Measurements from ENCODE around the gene ZMIZ1.

Gene ZMIZ1

DNA sequence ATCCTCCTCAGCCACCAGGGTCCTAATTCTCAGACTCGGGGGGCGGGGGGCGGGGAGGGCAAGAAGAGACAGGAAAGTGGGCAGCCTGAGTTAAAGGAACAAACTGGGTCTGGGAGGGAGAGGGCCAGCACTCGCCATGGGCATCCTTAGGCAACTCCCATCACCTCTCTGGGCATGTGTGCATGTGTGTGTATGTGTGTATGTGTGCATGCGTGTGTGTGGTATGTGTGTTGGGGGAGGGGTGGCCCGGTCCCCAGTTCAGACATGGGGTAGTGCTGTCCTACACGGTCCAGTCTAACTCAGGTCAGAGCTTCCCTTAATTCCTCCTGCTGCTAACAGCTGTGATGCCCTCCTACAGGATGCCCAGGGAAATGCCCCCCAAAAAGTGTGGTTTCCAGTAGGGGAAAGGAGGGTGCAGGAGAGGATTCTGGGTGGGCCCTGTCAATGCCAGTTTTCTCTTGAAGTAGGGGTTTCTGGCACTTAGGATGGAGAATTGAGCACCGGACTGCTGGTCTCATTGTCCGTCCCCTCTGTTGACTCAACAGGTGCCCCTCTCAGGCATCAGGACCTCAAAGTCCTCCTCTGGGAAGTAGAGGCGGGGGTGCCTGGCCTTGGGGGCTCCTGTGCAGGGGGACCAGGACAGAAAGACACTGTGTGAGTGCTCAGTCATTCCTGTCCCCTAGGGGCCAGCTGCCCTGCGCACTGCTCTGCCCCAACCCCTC is 15.1 kb upstream of the ZMIZ1 start:
- DNase-seq, result no peak

GRCh38 chr10:79054203-79055099 is 14.3 kb upstream of the ZMIZ1 start:
- no peak for DNase-seq

- no peak for DNase-seq
Measured at GRCh38 chr10:79055100-79055782, 13.5 kb upstream of the ZMIZ1 start.

- no peak for DNase-seq
Measured at GRCh38 chr10:79055892-79056291, 12.9 kb upstream of the ZMIZ1 start.

- no peak for DNase-seq
Measured at GRCh38 chr10:79056361-79056735, 12.4 kb upstream of the ZMIZ1 start.

GRCh38 chr10:79056736-79057391 is 11.9 kb upstream of the ZMIZ1 start:
- DNase-seq, result no peak

DNA sequence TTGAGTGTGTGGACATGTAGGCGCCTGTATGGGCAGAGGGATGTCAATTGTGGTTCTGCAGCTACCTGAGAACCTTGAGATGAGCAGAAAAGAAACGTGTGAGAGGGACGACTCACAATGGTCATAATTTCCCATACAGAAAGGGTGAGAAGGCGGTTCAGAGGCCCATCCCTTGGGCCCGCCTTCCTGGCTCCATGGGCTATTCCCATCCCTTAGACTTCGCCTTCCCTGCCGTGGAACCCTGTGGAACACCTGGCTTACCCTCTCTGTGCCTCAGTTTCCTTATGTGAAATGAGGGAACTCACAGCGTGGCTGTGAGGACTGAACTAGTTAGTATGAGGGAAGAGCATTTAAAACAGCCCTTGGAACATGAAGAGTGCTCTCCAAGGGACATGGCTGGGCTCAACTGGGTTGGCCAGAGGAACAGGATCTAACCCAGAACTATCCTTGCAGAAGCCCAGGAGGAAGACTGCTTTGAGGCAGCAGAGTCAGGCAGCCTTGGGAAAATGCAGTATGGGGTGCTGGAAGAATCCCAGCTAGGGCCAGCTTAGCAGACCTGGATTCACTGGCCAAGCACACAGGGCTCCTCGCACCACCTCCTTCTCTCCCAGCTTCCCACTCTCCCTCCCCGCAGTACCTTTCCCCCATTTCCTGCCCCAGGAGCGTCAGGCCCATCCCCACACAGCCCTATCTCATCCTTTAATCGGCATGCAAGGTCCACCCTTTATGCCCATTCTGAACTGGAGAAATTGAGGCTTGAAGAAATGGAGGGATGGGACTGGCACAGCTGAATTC is 11.1 kb upstream of the ZMIZ1 start:
- DNase-seq, result no peak

DNA sequence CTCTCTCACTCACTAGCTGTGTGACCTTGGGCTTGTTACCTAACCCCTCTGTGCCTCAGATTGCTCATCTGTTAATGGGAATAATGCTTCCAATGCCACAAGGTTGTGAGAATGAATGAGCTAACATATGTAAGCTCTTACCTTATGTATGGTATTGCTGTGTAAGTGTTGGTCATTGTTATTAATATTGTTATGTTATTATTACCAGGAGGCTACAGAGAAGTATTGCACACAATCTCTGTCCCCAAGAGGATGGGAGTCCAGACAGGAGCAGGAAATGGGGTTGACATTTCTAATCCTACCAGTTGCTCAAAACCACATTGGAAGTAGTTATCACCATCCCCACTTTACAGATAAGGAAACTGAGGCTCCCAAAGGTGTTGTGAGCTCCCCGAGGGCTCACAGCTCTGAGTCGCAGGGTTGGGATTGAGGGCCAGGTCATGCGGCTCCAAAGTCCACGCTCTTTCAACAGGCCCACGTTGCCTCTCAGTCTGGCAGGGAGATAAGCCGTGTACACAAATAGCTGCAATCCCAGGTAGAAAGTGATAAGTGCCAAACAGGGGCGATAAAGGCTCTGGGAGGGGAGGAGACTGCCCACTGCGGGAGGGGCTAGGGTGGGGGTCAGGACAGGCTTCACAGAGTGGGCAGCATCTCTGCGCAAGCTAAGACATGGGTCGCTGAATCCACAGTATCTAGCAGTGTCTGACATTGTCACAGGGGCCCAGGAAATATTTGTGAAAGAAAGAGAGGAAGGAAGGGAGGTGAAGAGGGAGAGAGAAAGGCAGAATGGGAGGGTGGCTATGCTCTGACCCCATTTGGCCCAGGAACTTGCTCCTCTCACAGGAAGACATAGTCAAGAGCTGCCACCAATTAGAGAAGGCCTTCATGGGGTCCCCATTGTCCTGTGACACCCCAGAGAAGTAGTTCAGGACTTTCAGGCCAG is 9.6 kb upstream of the ZMIZ1 start:
- no peak for DNase-seq

DNA sequence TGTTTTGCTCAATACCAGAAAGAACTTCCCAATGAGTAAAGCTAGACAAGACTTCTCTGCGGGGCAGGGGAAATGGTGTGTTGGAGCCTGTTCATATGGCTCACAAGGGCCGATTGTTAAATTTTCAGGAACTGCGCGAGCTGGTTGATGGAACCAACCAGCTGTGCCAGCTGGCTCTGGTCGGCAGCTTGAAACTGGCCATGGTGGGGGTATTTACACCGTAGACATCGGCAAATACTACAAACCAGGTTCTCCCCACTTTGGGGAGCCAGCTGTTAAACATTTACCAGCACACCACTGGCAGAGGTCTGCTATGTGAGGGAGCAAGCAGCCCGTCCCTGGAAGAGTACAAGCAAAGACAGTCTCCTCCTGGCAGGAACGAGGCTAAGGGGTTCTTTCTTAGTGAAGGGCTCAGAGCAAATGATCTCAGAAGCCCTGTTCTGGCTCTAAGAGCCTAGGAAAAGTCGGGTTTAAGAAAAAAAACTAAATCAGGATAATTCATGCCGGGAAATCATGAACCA is 8.8 kb upstream of the ZMIZ1 start:
- DNase-seq, result no peak

DNA sequence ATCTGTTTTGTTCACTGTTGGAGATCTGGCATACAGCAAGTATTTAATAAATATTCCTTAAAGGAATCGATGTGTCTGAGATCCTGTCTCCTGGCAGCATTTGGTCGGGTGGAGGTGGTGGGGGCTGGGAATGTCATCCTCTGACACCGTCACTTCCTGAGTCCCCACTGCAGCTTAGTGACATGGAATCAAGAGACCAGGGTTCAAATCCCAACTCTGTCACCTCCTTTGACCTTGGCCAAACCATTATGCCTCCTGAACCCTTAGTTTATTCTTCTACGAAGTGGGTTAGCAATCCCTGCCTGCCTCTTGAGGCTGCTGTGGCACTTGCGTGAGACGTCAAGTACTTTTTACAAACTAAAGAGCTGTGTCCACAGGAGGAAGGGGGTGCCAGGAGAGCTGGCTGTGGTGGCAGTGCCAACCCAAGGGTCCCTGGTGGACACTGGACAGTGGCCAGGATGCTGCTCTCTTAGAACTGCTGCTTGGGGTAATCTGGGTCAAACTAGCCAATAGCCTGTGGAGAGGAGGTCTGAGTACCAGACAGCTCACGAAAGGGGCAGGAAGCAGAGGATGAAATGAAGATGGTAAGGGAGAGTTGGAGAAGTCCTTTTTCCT is 8.0 kb upstream of the ZMIZ1 start:
- no peak for DNase-seq

GRCh38 chr10:79061441-79062315 is 7.1 kb upstream of the ZMIZ1 start:
- no peak for DNase-seq

- DNase-seq, result peak in 1 of 2 donors; percentile 40
Measured at GRCh38 chr10:79063071-79063491, 5.7 kb upstream of the ZMIZ1 start.

- no peak for DNase-seq
Measured at GRCh38 chr10:79063661-79064492, 4.9 kb upstream of the ZMIZ1 start.

- no peak for DNase-seq
Measured at GRCh38 chr10:79065091-79065551, 3.6 kb upstream of the ZMIZ1 start.

DNA sequence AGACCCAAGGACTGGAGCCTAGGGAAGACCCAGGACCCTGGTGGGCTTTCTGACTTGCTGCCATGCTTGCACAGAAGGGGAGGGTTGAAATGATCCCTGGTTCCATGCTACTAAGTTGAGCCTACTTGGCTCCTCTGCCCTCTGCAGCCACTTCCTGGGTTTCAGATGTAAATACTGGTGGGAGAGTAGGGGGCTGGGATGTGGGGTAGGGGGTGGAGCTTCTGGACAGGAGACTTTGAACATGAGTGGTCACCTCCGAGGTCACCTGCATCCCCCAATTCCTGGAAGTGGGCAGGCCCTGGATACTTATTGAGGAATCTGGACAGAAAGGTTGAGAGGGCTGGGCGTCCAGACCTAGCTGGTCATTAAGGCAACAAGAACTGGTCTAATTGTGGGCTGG is 2.9 kb upstream of the ZMIZ1 start:
- no peak for DNase-seq

GRCh38 chr10:79066411-79067240 is 2.1 kb upstream of the ZMIZ1 start:
- peak in 1 of 2 donors; percentile 24 for DNase-seq

All from bone marrow (tissue), 2 donors.